Ramos (cell line): ENCODE data around the gene TRPM2.

Experiments used
- in situ Hi-C: fragments of 300-500 bp; cut with MboI; formaldehyde crosslinking; loops from one replicate; pipeline ENCODE4 v1.14.3; 2022; ENCODE audit warnings: low sequenced_read_pairs; ENCODE audit not compliant: unreplicated experiment

The TRPM2 gene

DNA sequence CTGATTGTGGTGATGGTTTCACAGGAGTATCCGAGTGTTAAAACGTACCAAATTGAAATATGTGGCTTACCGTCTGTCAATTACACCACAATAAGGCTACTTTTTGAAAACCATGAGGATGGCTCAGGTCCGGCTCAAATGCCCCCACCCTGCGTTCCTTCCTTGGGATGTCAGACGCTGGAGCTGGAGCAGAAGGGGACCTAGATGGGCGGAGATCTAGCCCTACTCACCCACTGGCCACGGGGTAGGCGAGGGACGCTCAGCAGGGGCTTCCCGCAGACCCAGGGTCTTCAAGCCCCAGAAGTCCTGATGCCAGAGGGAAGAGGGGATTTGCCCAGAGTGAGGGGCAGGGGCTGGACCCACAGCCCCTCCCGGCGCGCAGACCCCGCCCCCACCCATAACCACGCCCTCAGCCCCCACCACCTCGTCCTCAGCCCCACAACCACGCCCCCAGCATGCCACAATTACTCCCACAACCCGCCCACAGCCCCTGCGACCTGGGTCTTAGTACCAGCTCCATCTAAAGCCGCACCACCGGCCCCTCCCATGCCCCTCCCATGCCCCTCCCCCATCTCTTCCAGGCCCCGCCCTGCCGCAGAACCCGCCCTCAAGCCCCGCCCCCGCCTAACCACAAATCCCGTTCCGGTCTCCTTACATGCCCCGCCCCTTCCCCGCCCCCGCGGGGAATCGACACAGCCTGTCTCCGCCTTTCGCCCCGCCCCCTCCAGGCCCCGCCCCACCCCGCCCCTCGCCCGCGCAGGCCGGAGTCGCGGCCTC is 101.5 kb downstream of the TRPM2 start, which contains the start of gene LRRC3:
Gene LRRC3 (plus strand): TSS at position 764 of the 777 bp plus-strand sequence. CDS start 1,135 bp downstream, outside the sequence.
- in situ Hi-C loops: no loop called here

DNA sequence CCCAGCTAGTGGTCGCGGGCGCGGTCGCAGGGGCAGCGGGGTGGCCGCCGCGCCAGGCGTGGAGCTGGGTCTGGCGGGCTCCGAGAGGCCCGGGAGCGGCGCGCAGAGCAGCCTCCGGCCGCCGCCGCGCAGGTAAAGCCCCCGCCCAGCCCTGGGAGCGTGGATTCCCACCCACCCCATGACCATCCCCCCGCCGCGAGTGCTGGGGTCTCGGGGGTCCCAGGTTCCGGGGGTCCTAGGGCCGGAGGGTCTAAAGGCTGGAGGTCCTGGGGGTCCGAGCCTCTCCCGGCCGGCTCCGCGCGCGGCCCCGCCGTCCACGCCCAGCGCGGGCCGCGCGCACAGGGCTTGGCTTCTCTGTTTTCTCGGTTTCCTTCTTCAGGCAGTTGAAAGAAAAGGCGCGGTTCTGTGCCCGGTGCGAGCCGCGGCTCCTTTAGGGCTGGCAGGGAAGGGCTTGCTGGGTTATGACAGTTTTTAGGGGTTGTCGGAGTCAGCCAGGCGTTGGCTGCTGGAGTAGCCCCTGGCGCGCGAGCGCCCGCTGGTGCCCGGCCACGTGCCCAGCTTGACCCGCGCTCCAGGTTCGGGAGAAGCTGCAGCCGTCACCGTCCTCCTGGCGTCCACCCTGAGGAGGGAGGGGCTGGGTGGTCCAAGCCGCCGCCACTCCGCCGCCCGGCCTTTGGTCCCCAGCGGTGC is 102.2 kb downstream of the TRPM2 start:
- in situ Hi-C loops: no loop called here

DNA sequence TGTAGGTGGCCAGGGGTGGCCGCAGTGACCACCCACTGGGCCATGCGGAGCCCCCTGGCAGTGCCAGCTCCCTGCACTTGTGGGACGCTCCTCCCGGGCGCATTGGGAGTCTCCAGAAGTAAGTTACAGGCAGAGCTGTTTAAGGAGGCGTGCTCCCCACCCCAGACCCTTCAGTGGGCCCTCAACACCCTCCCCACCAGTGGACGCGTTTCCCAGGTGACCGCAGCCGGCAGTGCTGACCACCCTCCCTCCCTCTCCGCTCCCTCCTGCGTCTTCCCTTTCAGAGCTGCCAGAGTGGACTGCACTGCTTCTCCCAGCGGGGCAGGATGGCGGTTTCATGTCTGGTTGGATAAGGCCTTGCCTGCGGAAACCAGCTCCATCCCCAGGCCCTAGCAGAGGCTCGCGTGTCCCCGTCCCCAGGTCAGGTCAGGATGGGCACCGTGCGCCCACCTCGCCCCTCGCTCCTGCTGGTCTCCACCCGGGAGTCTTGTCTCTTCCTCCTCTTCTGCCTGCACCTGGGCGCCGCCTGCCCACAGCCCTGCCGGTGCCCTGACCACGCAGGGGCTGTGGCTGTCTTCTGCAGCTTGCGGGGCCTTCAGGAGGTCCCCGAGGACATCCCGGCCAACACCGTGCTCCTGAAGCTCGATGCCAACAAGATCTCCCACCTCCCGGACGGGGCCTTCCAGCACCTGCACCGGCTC is 102.9 kb downstream of the TRPM2 start:
- in situ Hi-C loops: no loop called here

DNA sequence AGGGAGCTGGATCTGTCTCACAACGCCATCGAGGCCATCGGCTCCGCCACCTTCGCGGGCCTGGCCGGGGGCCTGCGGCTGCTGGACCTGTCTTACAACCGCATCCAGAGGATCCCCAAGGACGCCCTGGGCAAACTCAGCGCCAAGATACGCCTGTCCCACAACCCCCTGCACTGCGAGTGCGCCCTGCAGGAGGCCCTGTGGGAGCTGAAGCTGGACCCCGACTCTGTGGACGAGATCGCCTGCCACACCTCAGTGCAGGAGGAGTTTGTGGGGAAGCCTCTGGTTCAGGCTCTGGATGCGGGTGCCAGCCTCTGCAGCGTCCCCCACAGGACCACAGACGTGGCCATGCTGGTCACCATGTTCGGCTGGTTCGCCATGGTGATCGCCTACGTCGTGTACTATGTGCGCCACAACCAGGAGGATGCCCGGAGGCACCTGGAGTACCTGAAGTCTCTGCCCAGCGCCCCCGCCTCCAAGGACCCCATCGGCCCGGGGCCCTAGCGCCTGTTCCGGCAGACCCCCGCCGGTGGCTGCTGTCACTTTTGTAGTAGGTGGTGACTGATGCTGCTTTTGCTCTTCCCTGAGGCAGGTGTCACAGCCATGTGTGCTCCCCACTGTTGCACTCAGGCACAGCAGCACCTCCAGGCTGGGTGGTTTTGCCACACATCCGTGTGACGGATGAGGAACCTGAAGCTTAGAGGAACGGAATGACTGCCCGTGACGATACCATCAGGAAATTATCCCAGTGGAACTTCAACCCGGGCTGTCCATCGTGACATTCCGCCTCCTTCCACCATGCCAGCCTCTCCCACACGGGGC is 103.7 kb downstream of the TRPM2 start:
- in situ Hi-C loops: no loop called here

DNA sequence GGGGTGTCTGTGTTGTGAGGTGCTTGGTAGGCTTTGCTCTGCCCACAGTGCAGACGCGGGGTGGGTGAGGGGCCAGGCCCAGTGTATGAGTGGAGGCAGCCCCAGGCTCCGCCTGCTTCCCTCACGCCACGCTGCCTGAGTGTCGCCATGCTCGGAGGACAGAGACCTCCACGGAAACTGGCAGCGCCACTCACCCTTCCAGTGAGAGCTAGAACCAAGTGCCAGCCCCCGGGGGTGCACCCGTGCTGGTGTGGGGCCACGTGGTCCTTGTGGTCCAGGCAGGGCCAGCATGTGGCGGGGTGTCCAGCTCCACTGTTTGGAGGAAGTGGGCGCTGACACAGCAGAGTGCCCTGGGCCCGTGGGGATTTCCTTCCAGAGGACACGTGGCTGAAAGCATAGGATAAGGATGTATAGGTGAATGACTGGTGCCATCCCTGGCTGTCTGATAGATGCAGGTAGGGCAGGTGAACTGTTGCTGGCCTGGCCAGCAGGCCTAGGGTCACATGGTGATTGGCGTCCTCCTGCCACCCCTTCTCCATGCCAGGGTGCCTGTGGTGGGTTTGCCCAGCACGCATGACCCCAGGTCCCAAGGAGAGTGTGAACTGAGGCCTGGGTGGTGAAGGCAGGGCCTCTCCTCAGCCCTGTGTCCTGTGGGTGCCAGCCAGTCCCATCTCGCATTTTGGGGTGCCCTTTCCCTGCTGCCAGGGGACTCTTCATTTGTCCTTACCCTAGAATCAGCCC is 105.7 kb downstream of the TRPM2 start:
- in situ Hi-C loops: no loop called here

DNA sequence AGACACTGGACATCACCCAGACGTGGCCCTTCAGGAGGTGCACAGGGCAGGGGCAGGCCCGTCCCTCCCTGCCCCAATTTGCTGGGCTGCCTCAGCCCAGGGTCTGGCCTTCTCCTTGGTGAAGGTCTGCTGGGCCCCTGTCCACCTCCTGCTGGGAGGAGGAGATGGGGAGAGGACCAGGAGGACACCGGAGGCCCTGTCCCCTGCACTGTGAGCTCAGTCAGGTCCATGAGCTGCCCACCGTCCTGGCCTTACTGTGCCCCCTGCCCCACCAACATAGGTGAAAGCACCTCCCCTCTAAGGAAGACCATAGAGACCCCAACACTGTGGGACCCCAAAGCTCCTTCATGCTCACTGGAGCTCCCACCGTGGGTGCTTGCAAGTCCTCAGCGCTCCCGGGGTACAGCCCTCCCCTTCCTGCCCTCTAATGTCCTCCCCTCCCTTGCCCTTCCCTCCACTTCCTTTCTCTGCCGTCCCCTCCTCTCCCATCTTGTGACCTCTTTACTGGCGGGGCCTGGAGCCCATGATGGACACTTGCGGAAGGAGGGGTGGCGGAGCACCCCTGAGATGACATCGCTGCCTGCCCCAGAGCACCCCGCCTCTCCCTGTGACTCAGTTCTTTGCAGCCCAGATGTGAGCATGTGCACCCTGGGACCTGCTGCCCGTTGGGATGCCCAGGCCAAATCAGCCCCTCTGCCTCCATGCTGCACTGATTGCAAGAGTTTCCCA is 106.5 kb downstream of the TRPM2 start:
- in situ Hi-C loops: no loop called here

DNA sequence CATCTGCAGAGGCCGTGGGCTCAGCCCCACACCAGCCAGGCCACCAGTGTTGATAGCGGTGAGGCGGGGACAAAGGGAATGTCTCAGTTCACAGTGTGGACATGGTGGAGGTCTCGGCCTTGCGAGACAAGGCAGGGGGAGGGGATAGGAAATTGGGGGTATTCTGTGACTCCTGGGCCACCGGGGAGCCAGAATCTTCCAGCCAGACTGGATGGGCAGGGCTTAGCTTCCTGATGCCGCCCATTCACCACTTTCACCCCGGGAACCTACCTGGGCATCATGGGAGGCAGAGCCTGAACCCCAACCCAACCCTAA is 107.0 kb downstream of the TRPM2 start:
- in situ Hi-C loops: no loop called here

- in situ Hi-C loops: no loop called here
These were observed 107.6 kb downstream of the TRPM2 start for GRCh38 chr21:44461005-44461404.

GRCh38 chr21:44461464-44462001 is 108.1 kb downstream of the TRPM2 start:
- in situ Hi-C loops: no loop called here

DNA sequence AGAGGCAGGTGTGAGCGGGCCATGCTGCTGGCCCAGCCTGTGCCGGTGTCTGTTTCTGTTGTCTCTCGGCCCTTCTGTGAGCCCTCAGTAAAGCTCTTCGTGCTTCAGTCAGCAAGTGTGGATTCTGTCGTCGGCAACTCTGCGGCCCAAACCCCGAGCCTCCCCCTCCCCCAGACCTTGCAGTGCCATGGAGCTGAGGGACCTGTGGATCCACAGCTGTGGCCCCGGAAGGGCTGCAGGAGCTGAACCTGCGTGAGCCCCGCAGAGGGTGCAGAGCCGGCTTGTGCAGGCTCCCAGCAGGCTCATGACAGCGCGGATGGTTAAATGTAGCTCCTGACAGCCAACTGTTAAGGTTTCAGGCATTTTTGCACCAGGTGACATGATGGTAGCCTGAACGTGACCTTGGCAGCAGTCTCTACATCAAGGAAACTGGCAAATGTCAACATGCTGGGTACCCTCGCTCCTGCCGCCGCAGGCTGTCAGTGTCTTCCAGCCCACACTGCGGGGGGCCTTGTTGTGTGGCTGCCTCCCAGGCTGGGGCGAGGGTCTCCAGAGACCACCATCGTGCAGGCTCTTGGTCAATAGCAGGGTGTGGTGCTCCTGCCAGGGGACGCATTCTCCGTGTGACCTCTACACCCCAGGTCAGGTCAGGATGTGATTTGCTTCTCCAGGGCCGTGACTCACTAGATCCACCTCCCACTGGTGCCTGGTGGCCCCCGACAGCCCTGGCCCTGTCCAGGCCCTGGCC is 108.8 kb downstream of the TRPM2 start:
- in situ Hi-C loops: no loop called here

- in situ Hi-C loops: no loop called here
These were observed 109.4 kb downstream of the TRPM2 start for GRCh38 chr21:44462834-44463200.

- in situ Hi-C loops: no loop called here
These were observed 110.3 kb downstream of the TRPM2 start for GRCh38 chr21:44463724-44464123.

DNA sequence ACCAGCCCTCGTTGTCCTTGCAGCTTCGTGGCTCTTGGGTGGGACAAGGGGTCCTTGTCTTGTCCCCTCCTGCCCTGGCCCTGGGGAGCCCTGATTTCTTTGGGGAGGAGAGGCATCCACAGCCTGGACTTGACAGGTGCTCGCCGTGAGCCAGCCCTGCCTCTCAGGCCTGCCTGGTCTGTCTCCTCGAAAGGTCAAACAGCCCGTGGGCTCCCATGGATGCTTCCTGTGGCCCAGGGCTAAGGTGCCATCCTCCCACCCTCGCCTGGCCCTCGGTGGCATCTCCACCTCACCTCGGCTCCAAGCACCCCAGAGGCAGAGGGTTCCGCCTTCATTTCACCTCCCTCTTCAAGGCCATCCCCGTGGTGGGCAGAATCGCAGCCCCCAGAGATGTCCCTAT is 110.9 kb downstream of the TRPM2 start:
- in situ Hi-C loops: no loop called here

DNA sequence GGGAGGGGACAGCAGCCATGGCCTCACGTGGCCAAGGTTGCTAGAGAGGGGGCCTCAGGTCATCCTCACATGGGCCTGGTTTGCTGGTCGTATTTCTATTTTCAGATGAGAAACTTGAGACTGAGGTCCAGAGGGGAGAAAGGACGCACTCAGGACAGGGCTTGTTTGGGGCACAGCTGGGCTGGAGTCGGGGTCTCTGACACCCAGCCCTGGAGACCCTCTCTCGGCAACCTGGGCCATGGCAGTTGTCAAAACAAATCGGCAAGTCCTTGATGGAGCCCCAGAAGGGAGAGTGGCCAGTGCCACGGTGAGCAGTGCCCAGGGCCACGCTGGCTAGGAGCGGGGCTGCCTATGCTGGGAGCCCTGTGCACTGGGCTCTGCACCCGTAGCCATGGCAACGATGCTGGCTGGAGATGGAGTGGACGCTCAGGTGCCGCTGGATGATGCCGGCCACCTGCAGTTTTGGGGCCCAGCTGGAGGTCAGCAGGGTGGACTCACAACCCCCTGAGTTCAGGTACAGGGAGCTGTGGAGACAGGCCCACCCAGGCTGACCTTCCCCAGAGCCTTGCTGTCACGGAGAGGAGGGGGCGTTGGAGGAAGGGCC is 113.0 kb downstream of the TRPM2 start:
- in situ Hi-C loops: no loop called here

GRCh38 chr21:44466996-44467858 is 113.8 kb downstream of the TRPM2 start:
- in situ Hi-C loops: no loop called here

DNA sequence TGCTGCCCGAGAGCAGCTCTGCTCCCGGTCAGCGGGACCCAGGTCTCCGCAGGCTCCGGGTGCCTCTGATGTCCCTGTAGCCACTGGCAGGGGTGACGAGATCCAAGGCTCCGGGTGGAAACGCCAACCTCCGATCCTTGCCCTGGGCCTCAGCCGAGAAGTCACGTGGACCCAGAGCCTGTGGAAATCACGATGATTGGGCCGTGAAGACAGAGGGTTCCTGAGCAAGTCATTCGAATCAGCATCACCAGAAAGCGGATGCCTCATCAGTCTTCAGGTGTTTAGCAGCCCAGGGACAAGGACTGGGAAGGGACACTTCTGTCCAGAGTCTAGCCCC is 114.4 kb downstream of the TRPM2 start:
- in situ Hi-C loops: no loop called here

GRCh38 chr21:44471341-44471740 is 117.9 kb downstream of the TRPM2 start:
- in situ Hi-C loops: no loop called here
